GM19240 (cell line): Measurements from ENCODE around the gene DLX5.

Experiments
- DNase-seq: peaks from one replicate; pipeline ENCODE4 v3.0.0; 2011; ENCODE audit warnings: low spot score; ENCODE audit not compliant: insufficient read length

The DLX5 gene

GRCh38 chr7:97006055-97006815 lies 18.4 kb downstream of the DLX5 start:
- DNase-seq: no peak

GRCh38 chr7:97005183-97006054 lies 19.2 kb downstream of the DLX5 start, which contains the start of gene DLX6:
TSS of gene DLX6 (plus strand) at chr7:97005553. CDS start at chr7:97005978, 425 bp downstream.
- DNase-seq: no peak

GRCh38 chr7:97004247-97005182 lies 20.1 kb downstream of the DLX5 start:
- no peak for DNase-seq

- DNase-seq: no peak
Observed at GRCh38 chr7:97003262-97004246, 21.1 kb downstream of the DLX5 start.

- no peak for DNase-seq
Observed at GRCh38 chr7:97002555-97003261, 21.9 kb downstream of the DLX5 start.

GRCh38 chr7:97001656-97002554 lies 22.7 kb downstream of the DLX5 start:
- DNase-seq: no peak

GRCh38 chr7:97001221-97001620 lies 23.4 kb downstream of the DLX5 start:
- no peak for DNase-seq

GRCh38 chr7:96998744-96999143 lies 25.9 kb downstream of the DLX5 start:
- no peak for DNase-seq

- no peak for DNase-seq
Observed at GRCh38 chr7:96998333-96998732, 26.3 kb downstream of the DLX5 start.

- no peak for DNase-seq
Observed at GRCh38 chr7:96997512-96998032, 27.1 kb downstream of the DLX5 start.

- DNase-seq: no peak
Observed at GRCh38 chr7:96996958-96997511, 27.6 kb downstream of the DLX5 start.

GRCh38 chr7:96996111-96996957 lies 28.3 kb downstream of the DLX5 start:
- DNase-seq: no peak

GRCh38 chr7:96995406-96996110 lies 29.1 kb downstream of the DLX5 start:
- no peak for DNase-seq

- DNase-seq: no peak
Observed at GRCh38 chr7:96993980-96994379, 30.7 kb downstream of the DLX5 start.

- no peak for DNase-seq
Observed at GRCh38 chr7:96993094-96993865, 31.4 kb downstream of the DLX5 start.
